ENCODE data around the gene PDXK. TPM values are rescaled to one million over a fixed set of nuclear protein-coding genes. Genes with fewer than 3 reads are reported as not detected.

The PDXK gene
- total and polyA plus RNA-seq, 9 of the 15 experiments (the other 6 are each of a cell fraction or from before 2014, with no cell fraction given), result 5.6 to 162 (median 76.5) TPM

- H3K79me2 ChIP-seq (ENCODE audit: control insufficient read depth, insufficient read depth, low read length), result peaks cover 67% of the 10 kb centered on the region
- no peak overlapping the region for H3K4me3 ChIP-seq
- in situ Hi-C loops (cut with MboI) (no loop called here), intact Hi-C loops (cut with micrococcal nuclease) (no loop called here)
- peak overlapping the region in 1 of 2 experiments; percentile 100; a peak in 2 of 4 replicates for H3K9ac ChIP-seq (ENCODE audit: insufficient read depth in 1 of 2, low read depth in 2 of 2, low read length in 2 of 2)
- no peaks in the 10 kb centered on the region for H3K9me3 ChIP-seq (replicated peaks; ENCODE audit: control insufficient read depth, insufficient read depth, low read depth, low read length)
- WGBS (ENCODE audit: insufficient coverage, low coverage, missing lambda C conversion rate), result 87% methylated on average over 4 of the region's 4 CpGs
- H3K9me1 ChIP-seq (ENCODE audit: control insufficient read depth, insufficient read depth, low read length), result peaks cover 19% of the 10 kb centered on the region
- H4K20me1 ChIP-seq (replicated peaks; ENCODE audit: control insufficient read depth, insufficient read depth, low read length), result peaks cover 27% of the 10 kb centered on the region
- H3K4me2 ChIP-seq (ENCODE audit: insufficient read depth, low read length), result no peak overlapping the region
- H3K27me3 ChIP-seq (ENCODE audit: control insufficient read depth in 2 of 2, insufficient read depth in 2 of 2, low read length in 2 of 2), result no peaks in the 10 kb centered on the region
- H3K36me3 ChIP-seq (ENCODE audit: control insufficient read depth, insufficient read depth, low read length), result peaks cover 50% of the 10 kb centered on the region
- ATAC-seq, result no peak
- no peak for TF ChIP-seq ELF4 (CRISPR knock-in tag; IDR thresholded peaks at IDR 0.05)
- no peak for TF ChIP-seq TAF15 (IDR thresholded peaks at IDR 0.05; ENCODE audit: low read depth, low read length)
- TF ChIP-seq RBM22 (IDR thresholded peaks at IDR 0.05; ENCODE audit: low read depth, low read length, poor library complexity, severe bottlenecking), result no peak
- TF ChIP-seq KLF1 (tag; IDR thresholded peaks at IDR 0.05), result no peak
- no peak for TF ChIP-seq COPS2 (conservative IDR thresholded peaks at IDR 0.05)
- TF ChIP-seq ZNF408 (CRISPR knock-in tag; IDR thresholded peaks at IDR 0.05; ENCODE audit: low read depth), result no peak
- ChIA-PET POLR2A (interaction anchor here (0.6 to 1.2 kb wide), 10 partner anchors 8 to 292 kb away, joined by 3 to 5 read pairs (median 3); no protein-coding TSS in a partner anchor), CTCF (ENCODE audit: low intra/inter-chr PET ratio) (no interaction called here)
- no TSS peak for BruUV-seq (replicated peaks)
- peaks cover 29 to 56% of the 10 kb centered on the region in 2 experiments; a peak in 4 of 5 replicates for H3K4me1 ChIP-seq (replicated peaks in 1 of 2; ENCODE audit: control insufficient read depth in 2 of 2, insufficient read depth in 2 of 2, low read length in 2 of 2)
- no peak for DNase-seq (ENCODE audit: extremely low read depth in 1 of 4, low spot score in 3 of 4)
- peak; percentile 37 for FAIRE-seq
- H2AFZ ChIP-seq (ENCODE audit: low read depth, low read length), result no peak overlapping the region
- H3K27ac ChIP-seq (ENCODE audit: extremely low read depth, low read depth, low read length), result no peak overlapping the region
Observed at GRCh38 chr21:43721206-43721605, 2.3 kb downstream of the PDXK start.

GRCh38 chr21:43721939-43722338, 3.0 kb downstream of the PDXK start:
- Histone ChIP-seq H3K4me1 (replicated peaks in 1 of 2; ENCODE audit: control insufficient read depth in 2 of 2, insufficient read depth in 2 of 2, low read length in 2 of 2) (peaks cover 24 to 62% of the 10 kb centered on the region in 2 experiments; a peak in 4 of 5 replicates), H3K4me3 (no peak overlapping the region), H3K9ac (ENCODE audit: insufficient read depth in 1 of 2, low read depth in 2 of 2, low read length in 2 of 2) (peak overlapping the region in 1 of 2 experiments; percentile 100; a peak in 2 of 4 replicates), H2AFZ (ENCODE audit: low read depth, low read length) (no peak overlapping the region), H3K36me3 (ENCODE audit: control insufficient read depth, insufficient read depth, low read length) (peaks cover 54% of the 10 kb centered on the region), H3K4me2 (ENCODE audit: insufficient read depth, low read length) (no peak overlapping the region; the same call in 1 of the 2 replicates), H3K79me2 (ENCODE audit: control insufficient read depth, insufficient read depth, low read length) (peaks cover 73% of the 10 kb centered on the region), H4K20me1 (replicated peaks; ENCODE audit: control insufficient read depth, insufficient read depth, low read length) (peaks cover 32% of the 10 kb centered on the region), H3K9me3 (replicated peaks; ENCODE audit: control insufficient read depth, insufficient read depth, low read depth, low read length) (no peaks in the 10 kb centered on the region), H3K27ac (ENCODE audit: extremely low read depth, low read depth, low read length) (no peak overlapping the region), H3K27me3 (ENCODE audit: control insufficient read depth in 2 of 2, insufficient read depth in 2 of 2, low read length in 2 of 2) (no peaks in the 10 kb centered on the region), H3K9me1 (ENCODE audit: control insufficient read depth, insufficient read depth, low read length) (peaks cover 19% of the 10 kb centered on the region)
- ChIA-PET POLR2A (interaction anchor here (0.5 to 1.2 kb wide), 8 partner anchors 8 to 154 kb away, joined by 3 to 5 read pairs (median 4); no protein-coding TSS in a partner anchor), CTCF (ENCODE audit: low intra/inter-chr PET ratio) (no interaction called here)
- in situ Hi-C loops (cut with MboI), result no loop called here
- ATAC-seq, result no peak
- no peak for DNase-seq (ENCODE audit: extremely low read depth in 1 of 4, low spot score in 3 of 4)
- no TSS peak for BruUV-seq (replicated peaks)
- WGBS (ENCODE audit: insufficient coverage, low coverage, missing lambda C conversion rate), result 90% methylated on average over 3 of the region's 3 CpGs
- no peak for FAIRE-seq
- intact Hi-C loops (cut with micrococcal nuclease), result no loop called here
- no peak for TF ChIP-seq ZC3H8 (IDR thresholded peaks at IDR 0.05)
- TF ChIP-seq SMC3 (conservative IDR thresholded peaks at IDR 0.05; ENCODE audit: insufficient read depth, low read depth, low read length), result no peak
- TF ChIP-seq FOXJ3 (CRISPR knock-in tag; IDR thresholded peaks at IDR 0.05), result no peak
- TF ChIP-seq NFE2 (IDR thresholded peaks at IDR 0.05; ENCODE audit: low read depth), result no peak
- TF ChIP-seq KLF6 (CRISPR knock-in tag; IDR thresholded peaks at IDR 0.05; ENCODE audit: borderline replicate concordance), result no peak
- no peak for TF ChIP-seq U2AF1 (optimal IDR thresholded peaks at IDR 0.05; ENCODE audit: low read depth, low read length)

Measured in K562 (cell line).